ENCODE data around the gene IER3.

The IER3 gene

GRCh38 chr6:30747902-30748769 is 3.8 kb upstream of the IER3 start:
- ChIA-PET CTCF (interaction anchor here (0.7 to 1.8 kb wide), 5 partner anchors 18 to 129 kb away, joined by 3 to 7 read pairs (median 4); no protein-coding TSS in a partner anchor), POLR2A (interaction anchor here (1.0 to 1.2 kb wide), 3 partner anchors 11 to 34 kb away, joined by 3 to 5 read pairs (median 5); no protein-coding TSS in a partner anchor)
- H3K4me3 ChIP-seq (ENCODE audit: low read depth, low read length), result no peak overlapping the region
- DNase-seq (ENCODE audit: low read depth, low spot score), result no peak
- no peak for TF ChIP-seq CTCF (IDR thresholded peaks at IDR 0.05; ENCODE audit: insufficient read depth, low read length, missing control alignments)

- DNase-seq (ENCODE audit: low read depth, low spot score), result no peak
- TF ChIP-seq CTCF (IDR thresholded peaks at IDR 0.05; ENCODE audit: insufficient read depth, low read length, missing control alignments), result no peak
- no peak overlapping the region for H3K4me3 ChIP-seq (ENCODE audit: low read depth, low read length)
- POLR2A ChIA-PET, result interaction anchor here (0.5 to 1.2 kb wide), 2 partner anchors 35 to 37 kb away, joined by 3 to 5 read pairs; no protein-coding TSS in a partner anchor
- CTCF ChIA-PET, result interaction anchor here (0.9 to 2.1 kb wide), 10 partner anchors 16 to 340 kb away, joined by 3 to 9 read pairs (median 4); no protein-coding TSS in a partner anchor
Observed at GRCh38 chr6:30747300-30747687, 2.9 kb upstream of the IER3 start.

GRCh38 chr6:30743099-30744053 is 971 bp downstream of the IER3 start:
- DNase-seq (ENCODE audit: low read depth, low spot score), result no peak
- ChIA-PET POLR2A (interaction anchor here (0.6 to 4.6 kb wide), 20 partner anchors 8 to 141 kb away, joined by 3 to 94 read pairs (median 6); partner anchors contain the start of genes DDR1, DHX16, MDC1 and NRM), CTCF (interaction anchor here (1.8 to 9.1 kb wide), 2 partner anchors 77 to 133 kb away, joined by 5 to 71 read pairs; no protein-coding TSS in a partner anchor)
- no peak for TF ChIP-seq CTCF (IDR thresholded peaks at IDR 0.05; ENCODE audit: insufficient read depth, low read length, missing control alignments)
- peak overlapping the region; percentile 99 for H3K4me3 ChIP-seq (ENCODE audit: low read depth, low read length)

GRCh38 chr6:30742316-30743098 is 1.8 kb downstream of the IER3 start, which contains the start of gene FLOT1:
FLOT1 (minus strand) TSS chr6:30742687; CDS start chr6:30742189, 498 bp downstream.
- no peak for TF ChIP-seq CTCF (IDR thresholded peaks at IDR 0.05; ENCODE audit: insufficient read depth, low read length, missing control alignments)
- no peak for DNase-seq (ENCODE audit: low read depth, low spot score)
- ChIA-PET POLR2A (interaction anchor here (0.5 to 4.6 kb wide), 26 partner anchors 9 to 142 kb away, joined by 3 to 94 read pairs (median 5); partner anchors contain the start of genes DDR1 and NRM), CTCF (interaction anchor here (0.7 to 9.1 kb wide), 10 partner anchors 11 to 134 kb away, joined by 3 to 71 read pairs (median 4); partner anchors contain the start of gene DHX16)
- H3K4me3 ChIP-seq (ENCODE audit: low read depth, low read length), result peak within 1 kb of the TSS; percentile 99

DNA sequence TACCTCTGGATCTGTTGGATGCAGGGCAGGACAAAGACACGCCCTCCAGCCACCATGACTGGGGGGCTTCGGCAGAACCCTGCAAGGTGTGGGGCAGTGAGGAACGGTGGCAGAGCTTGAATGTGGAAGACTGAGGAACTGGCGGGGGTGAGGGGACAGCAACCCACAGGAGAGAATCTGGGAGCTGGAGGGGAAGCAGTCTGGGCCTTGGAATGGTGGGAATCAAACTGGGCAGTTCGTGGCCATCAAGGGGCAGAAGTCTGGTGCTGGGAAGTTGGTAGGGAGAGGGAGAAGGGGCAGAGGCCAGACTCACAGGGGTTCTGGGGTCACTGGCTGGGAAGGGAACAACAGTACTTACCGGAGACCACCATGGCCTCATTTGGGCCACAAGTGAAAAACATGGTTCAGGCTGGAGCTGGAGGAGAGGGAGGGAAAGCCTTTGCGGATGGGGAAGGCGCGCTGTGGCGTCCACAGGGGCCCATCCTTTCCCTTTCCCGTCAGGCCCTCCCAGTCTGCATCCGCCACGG is 2.5 kb downstream of the IER3 start:
- CTCF ChIA-PET, result interaction anchor here (0.7 to 9.1 kb wide), 10 partner anchors 10 to 135 kb away, joined by 3 to 71 read pairs (median 4); partner anchors contain the start of gene DHX16

More for the DNA sequence above, 2.5 kb downstream of the IER3 start:
- DNase-seq (ENCODE audit: low read depth, low spot score), result no peak
- H3K4me3 ChIP-seq (ENCODE audit: low read depth, low read length), result peak overlapping the region; percentile 99
- no peak for TF ChIP-seq CTCF (IDR thresholded peaks at IDR 0.05; ENCODE audit: insufficient read depth, low read length, missing control alignments)
- POLR2A ChIA-PET, result interaction anchor here (0.5 to 4.6 kb wide), 23 partner anchors 10 to 143 kb away, joined by 3 to 94 read pairs (median 5); partner anchors contain the start of genes DDR1 and NRM

Measured in AG04449 (cell line).